Activated T-helper 2 cell treated with anti-CD3 and anti-CD28 coated beads, Interferon-gamma antibody, Interleukin-2, Interleukin-4, amounts not matched to agents 10 μg/mL and 5 μg/mL and 100 μg/mL, durations not matched to agents 14 hours and 24 hours and 36 hours (primary cell): ENCODE measurements around the gene ITGBL1. TPM values are rescaled to one million over a fixed set of nuclear protein-coding genes. Genes with fewer than 3 reads are reported as not detected.

ENCODE experiments used
- DNase-seq: peaks from one replicate; pipeline ENCODE4 v3.0.0; 2021; ENCODE audit warnings: low spot score
- H3K27ac Mint-ChIP-seq: one replicate; pipeline ENCODE4 v1.8.0; 2021; ENCODE audit warnings: mixed read lengths
- H3K27me3 Mint-ChIP-seq: one replicate; pipeline ENCODE4 v1.8.0; 2021; ENCODE audit warnings: low read depth, mixed read lengths
- H3K36me3 Mint-ChIP-seq: one replicate; pipeline ENCODE4 v1.8.0; 2021; ENCODE audit warnings: low read depth, mixed read lengths
- H3K4me1 Mint-ChIP-seq: one replicate; pipeline ENCODE4 v1.8.0; 2021; ENCODE audit warnings: low read depth, mixed read lengths
- H3K4me3 Mint-ChIP-seq: one replicate; pipeline ENCODE4 v1.8.0; 2021; ENCODE audit warnings: low read depth, mild to moderate bottlenecking, moderate library complexity, mixed read lengths
- H3K9me3 Mint-ChIP-seq: one replicate; pipeline ENCODE4 v1.8.0; 2021; ENCODE audit warnings: mixed read lengths
- intact Hi-C: fragments of 100-400 bp; cut with micrococcal nuclease; formaldehyde crosslinking; loops from one replicate; pipeline ENCODE4 v1.15.1; 2023
- total RNA-seq: library from RNA; stranded (reverse); gene quantifications from 2 replicates; pipeline ENCODE4 v1.2.3, GENCODE V29; 2022

Gene ITGBL1
- total RNA-seq, 1 donor from 2014 or later: not detected

GRCh38 chr13:101425156-101425471 is 27.4 kb upstream of the ITGBL1 start:
- intact Hi-C loops: no loop called here
- H3K36me3 Mint-ChIP-seq: no peaks in the 10 kb centered on the region
- no peak overlapping the region for H3K27ac Mint-ChIP-seq
- DNase-seq: no peak
- H3K27me3 Mint-ChIP-seq: no peaks in the 10 kb centered on the region
- no peaks in the 10 kb centered on the region for H3K4me1 Mint-ChIP-seq
- no peak overlapping the region for H3K4me3 Mint-ChIP-seq
- no peaks in the 10 kb centered on the region for H3K9me3 Mint-ChIP-seq

- Mint-ChIP-seq H3K36me3 (no peaks in the 10 kb centered on the region), H3K9me3 (no peaks in the 10 kb centered on the region), H3K4me3 (no peak overlapping the region), H3K4me1 (no peaks in the 10 kb centered on the region), H3K27me3 (no peaks in the 10 kb centered on the region), H3K27ac (no peak overlapping the region)
- intact Hi-C loops: no loop called here
- DNase-seq: no peak
These were observed 26.9 kb upstream of the ITGBL1 start for GRCh38 chr13:101425623-101426022.

- Mint-ChIP-seq H3K4me3 (no peak overlapping the region), H3K27me3 (no peaks in the 10 kb centered on the region), H3K36me3 (no peaks in the 10 kb centered on the region), H3K4me1 (no peaks in the 10 kb centered on the region), H3K27ac (no peak overlapping the region), H3K9me3 (no peaks in the 10 kb centered on the region)
- no peak for DNase-seq
- intact Hi-C loops: no loop called here
These were observed 22.7 kb upstream of the ITGBL1 start for GRCh38 chr13:101429733-101430132.

GRCh38 chr13:101433895-101434294 is 18.6 kb upstream of the ITGBL1 start:
- no peak overlapping the region for H3K4me3 Mint-ChIP-seq
- intact Hi-C loops: no loop called here
- no peak for DNase-seq
- H3K9me3 Mint-ChIP-seq: no peaks in the 10 kb centered on the region
- no peaks in the 10 kb centered on the region for H3K27me3 Mint-ChIP-seq
- H3K4me1 Mint-ChIP-seq: no peaks in the 10 kb centered on the region
- no peaks in the 10 kb centered on the region for H3K36me3 Mint-ChIP-seq
- no peak overlapping the region for H3K27ac Mint-ChIP-seq

GRCh38 chr13:101434486-101434885 is 18.0 kb upstream of the ITGBL1 start:
- H3K4me1 Mint-ChIP-seq: no peaks in the 10 kb centered on the region
- no peaks in the 10 kb centered on the region for H3K9me3 Mint-ChIP-seq
- intact Hi-C loops: no loop called here
- no peaks in the 10 kb centered on the region for H3K36me3 Mint-ChIP-seq
- H3K4me3 Mint-ChIP-seq: no peak overlapping the region
- H3K27ac Mint-ChIP-seq: no peak overlapping the region
- no peak for DNase-seq
- no peaks in the 10 kb centered on the region for H3K27me3 Mint-ChIP-seq

- H3K4me3 Mint-ChIP-seq: no peak overlapping the region
- no peaks in the 10 kb centered on the region for H3K9me3 Mint-ChIP-seq
- no peaks in the 10 kb centered on the region for H3K4me1 Mint-ChIP-seq
- H3K27ac Mint-ChIP-seq: no peak overlapping the region
- H3K27me3 Mint-ChIP-seq: no peaks in the 10 kb centered on the region
- intact Hi-C loops: no loop called here
- no peaks in the 10 kb centered on the region for H3K36me3 Mint-ChIP-seq
- DNase-seq: no peak
These were observed 4.6 kb upstream of the ITGBL1 start for GRCh38 chr13:101447852-101448251.

GRCh38 chr13:101449790-101450748 is 2.4 kb upstream of the ITGBL1 start:
- Mint-ChIP-seq H3K9me3 (no peaks in the 10 kb centered on the region), H3K27me3 (peaks cover 11% of the 10 kb centered on the region), H3K4me3 (no peak overlapping the region), H3K27ac (no peak overlapping the region), H3K4me1 (no peaks in the 10 kb centered on the region), H3K36me3 (no peaks in the 10 kb centered on the region)
- intact Hi-C loops: no loop called here
- no peak for DNase-seq

- H3K9me3 Mint-ChIP-seq: no peaks in the 10 kb centered on the region
- peaks cover 11% of the 10 kb centered on the region for H3K27me3 Mint-ChIP-seq
- intact Hi-C loops: no loop called here
- no peak overlapping the region for H3K27ac Mint-ChIP-seq
- DNase-seq: no peak
- no peaks in the 10 kb centered on the region for H3K36me3 Mint-ChIP-seq
- no peak overlapping the region for H3K4me3 Mint-ChIP-seq
- H3K4me1 Mint-ChIP-seq: no peaks in the 10 kb centered on the region
These were observed 1.7 kb upstream of the ITGBL1 start for GRCh38 chr13:101450749-101451130.

GRCh38 chr13:101451641-101452040 is 834 bp upstream of the ITGBL1 start:
- Mint-ChIP-seq H3K4me3 (no peak overlapping the region), H3K4me1 (no peaks in the 10 kb centered on the region), H3K36me3 (no peaks in the 10 kb centered on the region), H3K27me3 (peaks cover 11% of the 10 kb centered on the region), H3K9me3 (no peaks in the 10 kb centered on the region), H3K27ac (no peak overlapping the region)
- intact Hi-C loops: no loop called here
- DNase-seq: no peak

GRCh38 chr13:101453784-101454201 is 1.3 kb downstream of the ITGBL1 start:
- intact Hi-C loops: no loop called here
- no peaks in the 10 kb centered on the region for H3K36me3 Mint-ChIP-seq
- H3K27ac Mint-ChIP-seq: no peak overlapping the region
- no peak overlapping the region for H3K4me3 Mint-ChIP-seq
- no peak for DNase-seq
- H3K27me3 Mint-ChIP-seq: peaks cover 11% of the 10 kb centered on the region
- no peaks in the 10 kb centered on the region for H3K4me1 Mint-ChIP-seq
- no peaks in the 10 kb centered on the region for H3K9me3 Mint-ChIP-seq

- Mint-ChIP-seq H3K36me3 (no peaks in the 10 kb centered on the region), H3K4me1 (no peaks in the 10 kb centered on the region), H3K4me3 (no peak overlapping the region), H3K9me3 (no peaks in the 10 kb centered on the region), H3K27me3 (peaks cover 11% of the 10 kb centered on the region), H3K27ac (no peak overlapping the region)
- DNase-seq: no peak
- intact Hi-C loops: no loop called here
These were observed 2.3 kb downstream of the ITGBL1 start for GRCh38 chr13:101454767-101455166.

- Mint-ChIP-seq H3K4me1 (no peaks in the 10 kb centered on the region), H3K4me3 (no peak overlapping the region), H3K36me3 (no peaks in the 10 kb centered on the region), H3K27me3 (peaks cover 11% of the 10 kb centered on the region), H3K9me3 (no peaks in the 10 kb centered on the region), H3K27ac (no peak overlapping the region)
- DNase-seq: no peak
- intact Hi-C loops: no loop called here
These were observed 3.4 kb downstream of the ITGBL1 start for GRCh38 chr13:101455863-101456262.

GRCh38 chr13:101457176-101457575 is 4.7 kb downstream of the ITGBL1 start:
- no peak overlapping the region for H3K27ac Mint-ChIP-seq
- intact Hi-C loops: no loop called here
- H3K36me3 Mint-ChIP-seq: no peaks in the 10 kb centered on the region
- no peaks in the 10 kb centered on the region for H3K4me1 Mint-ChIP-seq
- no peak for DNase-seq
- H3K9me3 Mint-ChIP-seq: no peaks in the 10 kb centered on the region
- H3K4me3 Mint-ChIP-seq: no peak overlapping the region
- H3K27me3 Mint-ChIP-seq: peaks cover 11% of the 10 kb centered on the region
